ENCODE results near the gene RDM1. TPM values are rescaled to one million over a fixed set of nuclear protein-coding genes. Genes with fewer than 3 reads are reported as not detected.
"Not testable (repeated sequence)": the region's sequence is repeated elsewhere in the genome, so short reads cannot be mapped to it uniquely, and the experiment has no call there.

RDM1 gene
- total RNA-seq, 1 donor from 2014 or later: not detected

- H3K36me3 ChIP-seq (ENCODE audit: control insufficient read depth, insufficient read depth, low read length): no peaks in the 10 kb centered on the region
- no peak overlapping the region for H3K4me3 ChIP-seq (ENCODE audit: low read depth, low read length)
- no peaks in the 10 kb centered on the region for H3K27me3 ChIP-seq (ENCODE audit: control insufficient read depth, insufficient read depth, low read length)
- no peak for DNase-seq (ENCODE audit: low read depth)
- no peak for TF ChIP-seq CTCF (IDR thresholded peaks at IDR 0.05; ENCODE audit: insufficient read depth, low read length, poor library complexity, severe bottlenecking)
Observed at GRCh38 chr17:35903451-35903850, 27.1 kb downstream of the RDM1 start.

GRCh38 chr17:35901631-35902175, 28.9 kb downstream of the RDM1 start:
- Histone ChIP-seq H3K27me3 (ENCODE audit: control insufficient read depth, insufficient read depth, low read length) (no peaks in the 10 kb centered on the region), H3K4me3 (ENCODE audit: low read depth, low read length) (no peak overlapping the region), H3K36me3 (ENCODE audit: control insufficient read depth, insufficient read depth, low read length) (no peaks in the 10 kb centered on the region)
- no peak for TF ChIP-seq CTCF (IDR thresholded peaks at IDR 0.05; ENCODE audit: insufficient read depth, low read length, poor library complexity, severe bottlenecking)
- no peak for DNase-seq (ENCODE audit: low read depth)

GRCh38 chr17:35900708-35901480, 29.7 kb downstream of the RDM1 start:
- no peaks in the 10 kb centered on the region for H3K27me3 ChIP-seq (ENCODE audit: control insufficient read depth, insufficient read depth, low read length)
- no peaks in the 10 kb centered on the region for H3K36me3 ChIP-seq (ENCODE audit: control insufficient read depth, insufficient read depth, low read length)
- no peak for DNase-seq (ENCODE audit: low read depth)
- no peak overlapping the region for H3K4me3 ChIP-seq (ENCODE audit: low read depth, low read length)
- TF ChIP-seq CTCF (IDR thresholded peaks at IDR 0.05; ENCODE audit: insufficient read depth, low read length, poor library complexity, severe bottlenecking): no peak

- H3K4me3 ChIP-seq (ENCODE audit: low read depth, low read length): no peak overlapping the region
- DNase-seq (ENCODE audit: low read depth): no peak
- H3K36me3 ChIP-seq (ENCODE audit: control insufficient read depth, insufficient read depth, low read length): no peaks in the 10 kb centered on the region
- no peaks in the 10 kb centered on the region for H3K27me3 ChIP-seq (ENCODE audit: control insufficient read depth, insufficient read depth, low read length)
- TF ChIP-seq CTCF (IDR thresholded peaks at IDR 0.05; ENCODE audit: insufficient read depth, low read length, poor library complexity, severe bottlenecking): no peak
Observed at GRCh38 chr17:35900280-35900679, 30.3 kb downstream of the RDM1 start.

- no peak for DNase-seq (ENCODE audit: low read depth)
- TF ChIP-seq CTCF (IDR thresholded peaks at IDR 0.05; ENCODE audit: insufficient read depth, low read length, poor library complexity, severe bottlenecking): no peak
- Histone ChIP-seq H3K27me3 (ENCODE audit: control insufficient read depth, insufficient read depth, low read length) (no peaks in the 10 kb centered on the region), H3K36me3 (ENCODE audit: control insufficient read depth, insufficient read depth, low read length) (no peaks in the 10 kb centered on the region), H3K4me3 (ENCODE audit: low read depth, low read length) (no peak overlapping the region)
Observed at GRCh38 chr17:35898283-35899070, 32.1 kb downstream of the RDM1 start.

GRCh38 chr17:35897772-35898171, 32.8 kb downstream of the RDM1 start:
- H3K27me3 ChIP-seq (ENCODE audit: control insufficient read depth, insufficient read depth, low read length); DNase-seq (ENCODE audit: low read depth); H3K36me3 ChIP-seq (ENCODE audit: control insufficient read depth, insufficient read depth, low read length); H3K4me3 ChIP-seq (ENCODE audit: low read depth, low read length): not testable (repeated sequence)

All from kidney epithelial cell (primary cell).